H9 (cell line): ENCODE results near the gene MYT1. TPM values are rescaled to one million over a fixed set of nuclear protein-coding genes. Genes with fewer than 3 reads are reported as not detected.

ENCODE experiments used
- DNase-seq: peaks from one replicate; pipeline ENCODE4 v3.0.0-alpha.2; 2017
- H2AFZ ChIP-seq: one replicate; pipeline ENCODE4 v1.6.1; 2013; ENCODE audit warnings: mild to moderate bottlenecking, low read length, control low read depth, moderate library complexity
- H2AK5ac ChIP-seq: 2 replicates; pipeline ENCODE4 v1.6.1; 2013; ENCODE audit warnings: low read length, control low read depth, mixed read lengths; ENCODE audit not compliant: insufficient read length
- H2BK120ac ChIP-seq: one replicate; pipeline ENCODE4 v1.6.1; 2013; ENCODE audit warnings: low read depth, mild to moderate bottlenecking, low read length, control low read depth, inconsistent platforms; ENCODE audit not compliant: poor library complexity, severe bottlenecking
- H2BK12ac ChIP-seq: 2 replicates; pipeline ENCODE4 v1.6.1; 2013; ENCODE audit warnings: low read length, control low read depth, mixed read lengths, low read depth; ENCODE audit not compliant: insufficient read length
- H2BK15ac ChIP-seq: 2 replicates; pipeline ENCODE4 v1.6.1; 2013; ENCODE audit warnings: low read depth, low read length, control low read depth
- H2BK20ac ChIP-seq: one replicate; pipeline ENCODE4 v1.6.1; 2013; ENCODE audit warnings: low read depth, mild to moderate bottlenecking, low read length, control low read depth, inconsistent platforms; ENCODE audit not compliant: poor library complexity, severe bottlenecking
- H2BK5ac ChIP-seq: 2 replicates; pipeline ENCODE4 v1.6.1; 2013; ENCODE audit warnings: low read length, control low read depth, mixed read lengths; ENCODE audit not compliant: insufficient read length
- H3K14ac ChIP-seq: 2 replicates; pipeline ENCODE4 v1.6.1; 2013; ENCODE audit warnings: low read length, control low read depth; ENCODE audit not compliant: insufficient read depth
- H3K18ac ChIP-seq: 2 replicates; pipeline ENCODE4 v1.6.1; 2013; ENCODE audit warnings: low read depth, mild to moderate bottlenecking, mixed read lengths, low read length, control low read depth; ENCODE audit not compliant: insufficient read length
- H3K23ac ChIP-seq: 2 replicates; pipeline ENCODE4 v1.6.1; 2013; ENCODE audit warnings: low read length, control low read depth, mixed read lengths, low read depth; ENCODE audit not compliant: insufficient read length
- H3K23me2 ChIP-seq: 2 replicates; pipeline ENCODE4 v1.6.1; 2013; ENCODE audit warnings: low read depth, mild to moderate bottlenecking, mixed read lengths, low read length, control low read depth; ENCODE audit not compliant: insufficient read length, poor library complexity, severe bottlenecking
- H3K27ac ChIP-seq: 2 replicates; pipeline ENCODE4 v1.5.1; 2013; ENCODE audit warnings: low read length, control low read depth, mixed read lengths, low read depth; ENCODE audit not compliant: insufficient read length
- H3K27me3 ChIP-seq: 2 replicates; pipeline ENCODE4 v1.6.1; 2013; ENCODE audit warnings: low read length, control low read depth, inconsistent platforms; ENCODE audit not compliant: insufficient read depth
- H3K4ac ChIP-seq: 2 replicates; pipeline ENCODE4 v1.6.1; 2013; ENCODE audit warnings: low read depth, mild to moderate bottlenecking, control low read depth, inconsistent platforms, low read length, moderate library complexity
- H3K4me1 ChIP-seq: 2 replicates; pipeline ENCODE4 v1.6.1; 2013; ENCODE audit warnings: low read length, control low read depth, inconsistent platforms; ENCODE audit not compliant: insufficient read depth
- H3K4me2 ChIP-seq: 2 replicates; pipeline ENCODE4 v1.6.1; 2013; ENCODE audit warnings: low read length, control low read depth, mixed read lengths; ENCODE audit not compliant: insufficient read length, insufficient read depth
- H3K56ac ChIP-seq: 2 replicates; pipeline ENCODE4 v1.6.1; 2013; ENCODE audit warnings: low read depth, mild to moderate bottlenecking, mixed read lengths, low read length, control low read depth; ENCODE audit not compliant: insufficient read length
- H3K79me1 ChIP-seq: 2 replicates; pipeline ENCODE4 v1.6.1; 2013; ENCODE audit warnings: low read depth, mild to moderate bottlenecking, moderate library complexity, low read length, control low read depth, inconsistent platforms; ENCODE audit not compliant: insufficient read depth, poor library complexity, severe bottlenecking
- H3K79me2 ChIP-seq: 2 replicates; pipeline ENCODE4 v1.6.1; 2013; ENCODE audit warnings: low read length, control low read depth, inconsistent platforms; ENCODE audit not compliant: insufficient read depth
- H3K9ac ChIP-seq: 2 replicates; pipeline ENCODE4 v1.6.1; 2013; ENCODE audit warnings: low read length, control low read depth, mixed read lengths; ENCODE audit not compliant: insufficient read length; ENCODE audit errors: extremely low read depth
- H3K9me3 ChIP-seq: one replicate; pipeline ENCODE4 v1.6.1; 2013; ENCODE audit warnings: low read depth, low read length, inconsistent platforms; ENCODE audit not compliant: control insufficient read depth
- H3T11ph ChIP-seq: one replicate; pipeline ENCODE4 v1.6.1; 2013; ENCODE audit warnings: mild to moderate bottlenecking, low read length, control low read depth, inconsistent platforms
- H4K20me1 ChIP-seq: one replicate; pipeline ENCODE4 v1.6.1; 2013; ENCODE audit not compliant: control insufficient read depth, insufficient read length, insufficient read depth
- H4K5ac ChIP-seq: 2 replicates; pipeline ENCODE4 v1.6.1; 2013; ENCODE audit warnings: low read depth, mild to moderate bottlenecking, mixed read lengths, low read length, control low read depth; ENCODE audit not compliant: insufficient read length
- H4K8ac ChIP-seq: replicated peaks from 2 replicates; pipeline ENCODE4 v1.6.1; 2013; ENCODE audit warnings: low read length, control low read depth, mixed read lengths, low read depth; ENCODE audit not compliant: insufficient read length
- H4K91ac ChIP-seq: 2 replicates; pipeline ENCODE4 v1.6.1; 2013; ENCODE audit warnings: low read depth, mild to moderate bottlenecking, moderate library complexity, mixed read lengths, low read length, control low read depth; ENCODE audit not compliant: insufficient read length
- H3K27ac Mint-ChIP-seq, 3 experiments: 2 replicates in 2 of 3; 3 replicates in 1 of 3; pipeline ENCODE4 v1.8.0; 2020 to 2021; ENCODE audit warnings: mixed read lengths in 3 of 3, mild to moderate bottlenecking in 1 of 3, moderate library complexity in 1 of 3
- H3K27me3 Mint-ChIP-seq: 2 replicates; pipeline ENCODE4 v1.8.0; 2021; ENCODE audit warnings: low read depth, mild to moderate bottlenecking, moderate library complexity, mixed read lengths
- H3K36me3 Mint-ChIP-seq, 3 experiments: 2 replicates in 2 of 3; 3 replicates in 1 of 3; pipeline ENCODE4 v1.8.0; 2020 to 2021; ENCODE audit warnings: low read depth in 3 of 3, mixed read lengths in 3 of 3; ENCODE audit not compliant: insufficient read depth in 1 of 3
- H3K4me1 Mint-ChIP-seq, 2 experiments: 2 replicates each; pipeline ENCODE4 v1.8.0; 2020; ENCODE audit warnings: mixed read lengths in 2 of 2
- H3K4me3 Mint-ChIP-seq, 2 experiments: 2 replicates in 1 of 2; 3 replicates in 1 of 2; pipeline ENCODE4 v1.8.0; 2020 to 2021; ENCODE audit warnings: mild to moderate bottlenecking in 2 of 2, mixed read lengths in 2 of 2, moderate library complexity in 1 of 2
- H3K9me3 Mint-ChIP-seq, 2 experiments: 2 replicates in 1 of 2; 3 replicates in 1 of 2; pipeline ENCODE4 v1.8.0; 2020; ENCODE audit warnings: mild to moderate bottlenecking in 2 of 2, mixed read lengths in 2 of 2, moderate library complexity in 1 of 2
- WGBS: extraction: QIAGEN DNeasy Blood & Tissue Kit; methylation state at CpG from one replicate; pipeline ENCODE4 v1.1.7; 2013; ENCODE audit warnings: missing lambda C conversion rate, low lambda C conversion rate, mixed read lengths; ENCODE audit not compliant: insufficient read length; ENCODE audit errors: extremely low coverage; 5-methylcytosine and 5-hydroxymethylcytosine counted together
- total RNA-seq: library from RNA; stranded (reverse); gene quantifications from 2 replicates; pipeline ENCODE4 v1.2.1, GENCODE V29; 2021
- TF ChIP-seq, protein P1 (sequence below): fragments of 200-600 bp; sonication (generic); conservative IDR thresholded peaks from 3 replicates; pipeline ENCODE4 v1.8.0; 2021; ENCODE audit warnings: antibody characterized with exemption, mild to moderate bottlenecking

MYT1 gene
- total RNA-seq, 1 experiment from 2014 or later, result 0.79 TPM

GRCh38 chr20:64168381-64169090, 4.3 kb downstream of the MYT1 start:
- Histone ChIP-seq H3K18ac (no peak overlapping the region), H2AFZ (no peak overlapping the region), H2BK12ac (no peak overlapping the region), H4K8ac (no peak overlapping the region), H3K14ac (no peak overlapping the region; the same call in 1 of the 2 replicates), H2AK5ac (no peak overlapping the region), H3K56ac (no peak overlapping the region), H3K4me1 (peaks cover 2% of the 10 kb centered on the region; the same call in 1 of the 2 replicates), H4K5ac (no peak overlapping the region), H2BK5ac (no peak overlapping the region), H3K4ac (no peak overlapping the region), H4K91ac (no peak overlapping the region), H3K79me1 (no peaks in the 10 kb centered on the region), H3K4me2 (no peak overlapping the region), H3T11ph (no peak overlapping the region), H2BK120ac (no peak overlapping the region), H2BK20ac (no peak overlapping the region), H3K79me2 (no peaks in the 10 kb centered on the region), H3K27me3 (no peaks in the 10 kb centered on the region; the same call in 1 of the 2 replicates), H3K27ac (no peak overlapping the region), H4K20me1 (no peaks in the 10 kb centered on the region), H3K9me3 (no peaks in the 10 kb centered on the region), H3K9ac (no peak overlapping the region), H2BK15ac (no peak overlapping the region), H3K23ac (no peak overlapping the region), H3K23me2 (no peaks in the 10 kb centered on the region)
- Mint-ChIP-seq H3K4me3 (no peak overlapping the region), H3K27me3 (peaks cover 42% of the 10 kb centered on the region), H3K27ac (no peak overlapping the region), H3K9me3 (no peaks in the 10 kb centered on the region), H3K4me1 (peaks cover 18 to 47% of the 10 kb centered on the region in 2 experiments), H3K36me3 (no peaks in the 10 kb centered on the region)
- TF ChIP-seq, protein P1, sequence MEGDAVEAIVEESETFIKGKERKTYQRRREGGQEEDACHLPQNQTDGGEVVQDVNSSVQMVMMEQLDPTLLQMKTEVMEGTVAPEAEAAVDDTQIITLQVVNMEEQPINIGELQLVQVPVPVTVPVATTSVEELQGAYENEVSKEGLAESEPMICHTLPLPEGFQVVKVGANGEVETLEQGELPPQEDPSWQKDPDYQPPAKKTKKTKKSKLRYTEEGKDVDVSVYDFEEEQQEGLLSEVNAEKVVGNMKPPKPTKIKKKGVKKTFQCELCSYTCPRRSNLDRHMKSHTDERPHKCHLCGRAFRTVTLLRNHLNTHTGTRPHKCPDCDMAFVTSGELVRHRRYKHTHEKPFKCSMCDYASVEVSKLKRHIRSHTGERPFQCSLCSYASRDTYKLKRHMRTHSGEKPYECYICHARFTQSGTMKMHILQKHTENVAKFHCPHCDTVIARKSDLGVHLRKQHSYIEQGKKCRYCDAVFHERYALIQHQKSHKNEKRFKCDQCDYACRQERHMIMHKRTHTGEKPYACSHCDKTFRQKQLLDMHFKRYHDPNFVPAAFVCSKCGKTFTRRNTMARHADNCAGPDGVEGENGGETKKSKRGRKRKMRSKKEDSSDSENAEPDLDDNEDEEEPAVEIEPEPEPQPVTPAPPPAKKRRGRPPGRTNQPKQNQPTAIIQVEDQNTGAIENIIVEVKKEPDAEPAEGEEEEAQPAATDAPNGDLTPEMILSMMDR, result no peak
- no peak for DNase-seq
- WGBS, result no CpG with 5 or more reads among the region's 12 CpGs
